MM.1S (cell line): Measurements from ENCODE around the gene NSD1.

ENCODE experiments used
- DNase-seq: peaks from one replicate; pipeline ENCODE4 v3.0.0-alpha.2; 2015
- H2AFZ ChIP-seq: fragments of 300-600 bp; sonication (generic); 2 replicates; pipeline ENCODE4 v1.6.0; 2016; ENCODE audit warnings: antibody characterized with exemption, low read length
- H3F3A ChIP-seq: fragments of 300-600 bp; sonication (generic); 2 replicates; pipeline ENCODE4 v1.6.1; 2016; ENCODE audit warnings: mild to moderate bottlenecking, antibody characterized with exemption, low read length, moderate library complexity, mixed read lengths; ENCODE audit not compliant: insufficient read depth
- H3K27ac ChIP-seq: fragments of 300-600 bp; sonication (generic); 2 replicates; pipeline ENCODE4 v1.5.1; 2016; ENCODE audit warnings: mild to moderate bottlenecking, low read length
- H3K27me3 ChIP-seq: fragments of 300-600 bp; sonication (generic); replicated peaks from 2 replicates; pipeline ENCODE4 v1.6.0; 2016; ENCODE audit warnings: low read length; ENCODE audit not compliant: insufficient read depth
- H3K36me3 ChIP-seq: fragments of 300-600 bp; sonication (generic); replicated peaks from 2 replicates; pipeline ENCODE4 v1.6.1; 2016; ENCODE audit warnings: mild to moderate bottlenecking, low read length, mixed read lengths; ENCODE audit not compliant: insufficient read depth
- H3K4me1 ChIP-seq: fragments of 300-600 bp; sonication (generic); 2 replicates; pipeline ENCODE4 v1.6.1; 2016; ENCODE audit warnings: low read length, mixed read lengths
- H3K4me2 ChIP-seq: fragments of 300-600 bp; sonication (generic); 2 replicates; pipeline ENCODE4 v1.6.0; 2016; ENCODE audit warnings: low read depth, low read length
- H3K4me3 ChIP-seq: fragments of 300-600 bp; sonication (generic); 2 replicates; pipeline ENCODE4 v1.5.1; 2016; ENCODE audit warnings: low read length, mixed read lengths
- H3K79me2 ChIP-seq: fragments of 300-600 bp; sonication (generic); 2 replicates; pipeline ENCODE4 v1.6.1; 2016; ENCODE audit warnings: mixed run types, low read length, mixed read lengths
- H3K9ac ChIP-seq: fragments of 300-600 bp; sonication (generic); 2 replicates; pipeline ENCODE4 v1.6.1; 2016; ENCODE audit warnings: low read length, mixed read lengths
- H3K9me2 ChIP-seq: fragments of 300-600 bp; sonication (generic); replicated peaks from 2 replicates; pipeline ENCODE4 v1.6.1; 2016; ENCODE audit warnings: mild to moderate bottlenecking, low read length, mixed read lengths; ENCODE audit not compliant: insufficient read depth
- H3K9me3 ChIP-seq: fragments of 300-600 bp; sonication (generic); replicated peaks from 2 replicates; pipeline ENCODE4 v1.6.1; 2016; ENCODE audit warnings: mild to moderate bottlenecking, low read length, mixed read lengths; ENCODE audit not compliant: insufficient read depth
- H4K20me1 ChIP-seq: fragments of 300-600 bp; sonication (generic); 2 replicates; pipeline ENCODE4 v1.6.1; 2016; ENCODE audit warnings: mild to moderate bottlenecking, low read length, moderate library complexity, mixed read lengths; ENCODE audit not compliant: insufficient read depth
- CTCF ChIP-seq: fragments of 300-600 bp; sonication (generic); IDR thresholded peaks from 2 replicates; pipeline ENCODE4 v1.5.1; 2016; ENCODE audit warnings: antibody characterized with exemption, low read length, mixed read lengths
- EZH2 ChIP-seq: fragments of 300-600 bp; sonication (generic); optimal IDR thresholded peaks from 2 replicates; pipeline ENCODE3; 2017; ENCODE audit warnings: low read depth, mild to moderate bottlenecking, antibody characterized with exemption, low read length, mixed read lengths
- EZH2phosphoT487 ChIP-seq: fragments of 300-600 bp; sonication (generic); IDR thresholded peaks from 2 replicates; pipeline ENCODE4 v1.6.1; 2018; ENCODE audit warnings: antibody characterized with exemption, low read length

The NSD1 gene

GRCh38 chr5:177334155-177334551 is 200.6 kb downstream of the NSD1 start:
- no peak for DNase-seq
- Histone ChIP-seq H3K4me2 (no peak overlapping the region), H3K4me1 (no peaks in the 10 kb centered on the region), H2AFZ (no peak overlapping the region), H3F3A (no peaks in the 10 kb centered on the region), H3K36me3 (peaks cover 9% of the 10 kb centered on the region; the same call in 1 of the 2 replicates), H3K4me3 (no peak overlapping the region), H3K79me2 (peaks cover 24% of the 10 kb centered on the region), H3K9ac (no peak overlapping the region), H3K27ac (no peak overlapping the region), H3K27me3 (no peaks in the 10 kb centered on the region), H3K9me3 (no peaks in the 10 kb centered on the region), H3K9me2 (no peaks in the 10 kb centered on the region), H4K20me1 (no peaks in the 10 kb centered on the region)
- TF ChIP-seq EZH2, result no peak
- TF ChIP-seq EZH2phosphoT487, result no peak
- TF ChIP-seq CTCF, result no peak

- no peak overlapping the region for H3K4me2 ChIP-seq
- H3K79me2 ChIP-seq, result peaks cover 32% of the 10 kb centered on the region
- 0 out of 2 replicates have a peak, but pooled peaks cover 3% of the 10 kb centered on the region for H4K20me1 ChIP-seq
- H3K36me3 ChIP-seq, result peaks cover 9% of the 10 kb centered on the region; the same call in 1 of the 2 replicates
- no peaks in the 10 kb centered on the region for H3K27me3 ChIP-seq
- H2AFZ ChIP-seq, result no peak overlapping the region
- no peak overlapping the region for H3K4me3 ChIP-seq
- no peak for DNase-seq
- no peaks in the 10 kb centered on the region for H3K9me3 ChIP-seq
- no peaks in the 10 kb centered on the region for H3K9me2 ChIP-seq
- no peak overlapping the region for H3K9ac ChIP-seq
- H3K27ac ChIP-seq, result no peak overlapping the region
- H3F3A ChIP-seq, result no peaks in the 10 kb centered on the region
- TF ChIP-seq EZH2phosphoT487 (no peak), CTCF (no peak), EZH2 (no peak)
- H3K4me1 ChIP-seq, result no peaks in the 10 kb centered on the region
These were observed 201.5 kb downstream of the NSD1 start for GRCh38 chr5:177334781-177335700.

GRCh38 chr5:177335701-177336065 is 202.1 kb downstream of the NSD1 start:
- H3K79me2 ChIP-seq, result peaks cover 36% of the 10 kb centered on the region
- H2AFZ ChIP-seq, result no peak overlapping the region
- H3K9me3 ChIP-seq, result no peaks in the 10 kb centered on the region
- no peaks in the 10 kb centered on the region for H3K27me3 ChIP-seq
- H3F3A ChIP-seq, result no peaks in the 10 kb centered on the region
- no peak overlapping the region for H3K4me2 ChIP-seq
- no peak for DNase-seq
- TF ChIP-seq EZH2phosphoT487 (no peak), CTCF (no peak), EZH2 (no peak)
- H3K9ac ChIP-seq, result no peak overlapping the region
- no peaks in the 10 kb centered on the region for H3K4me1 ChIP-seq
- no peak overlapping the region for H3K27ac ChIP-seq
- H4K20me1 ChIP-seq, result 0 out of 2 replicates have a peak, but pooled peaks cover 3% of the 10 kb centered on the region
- no peaks in the 10 kb centered on the region for H3K9me2 ChIP-seq
- H3K36me3 ChIP-seq, result peaks cover 9% of the 10 kb centered on the region; the same call in 1 of the 2 replicates
- no peak overlapping the region for H3K4me3 ChIP-seq
